HFF-Myc (cell line): ENCODE measurements around the gene NT5C3A.

ENCODE experiments used
- DNase-seq: peaks from one replicate; pipeline ENCODE4 v3.0.0-alpha.2; 2011; ENCODE audit warnings: low read depth; ENCODE audit errors: extremely low read depth
- H3K4me3 ChIP-seq: replicated peaks from 2 replicates; pipeline ENCODE4 v1.5.1; 2011; ENCODE audit warnings: low read depth, mild to moderate bottlenecking, control low read depth, low read length
- CTCF ChIP-seq: IDR thresholded peaks from 2 replicates; pipeline ENCODE4 v1.5.1; 2012; ENCODE audit warnings: mild to moderate bottlenecking, low read depth, low read length, control low read depth; ENCODE audit errors: missing control alignments

NT5C3A gene

GRCh38 chr7:33075818-33076518 lies 13.4 kb upstream of the NT5C3A start:
- TF ChIP-seq CTCF: no peak
- no peak overlapping the region for H3K4me3 ChIP-seq
- DNase-seq: no peak

- no peak for DNase-seq
- no peak overlapping the region for H3K4me3 ChIP-seq
- TF ChIP-seq CTCF: no peak
Observed at GRCh38 chr7:33073243-33073642, 10.7 kb upstream of the NT5C3A start.

- TF ChIP-seq CTCF: no peak
- no peak for DNase-seq
- H3K4me3 ChIP-seq: no peak overlapping the region
Observed at GRCh38 chr7:33072471-33072870, 9.9 kb upstream of the NT5C3A start.

- no peak for DNase-seq
- TF ChIP-seq CTCF: no peak
- H3K4me3 ChIP-seq: no peak overlapping the region
Observed at GRCh38 chr7:33070831-33071230, 8.3 kb upstream of the NT5C3A start.

- no peak for DNase-seq
- no peak overlapping the region for H3K4me3 ChIP-seq
- TF ChIP-seq CTCF: no peak
Observed at GRCh38 chr7:33070277-33070676, 7.7 kb upstream of the NT5C3A start.

GRCh38 chr7:33067921-33068320 lies 5.3 kb upstream of the NT5C3A start:
- TF ChIP-seq CTCF: no peak
- DNase-seq: no peak
- H3K4me3 ChIP-seq: no peak overlapping the region

GRCh38 chr7:33066771-33067170 lies 4.2 kb upstream of the NT5C3A start:
- no peak for DNase-seq
- TF ChIP-seq CTCF: no peak
- H3K4me3 ChIP-seq: no peak overlapping the region
